Astrocyte of the spinal cord (primary cell): ENCODE measurements around the gene POP4.

ENCODE experiments used
- DNase-seq: peaks from one replicate; pipeline ENCODE4 v3.0.0; 2011; ENCODE audit warnings: low read depth, low spot score
- H3K4me3 ChIP-seq: 2 replicates; pipeline ENCODE4 v1.5.1; 2011; ENCODE audit warnings: low read depth, mild to moderate bottlenecking, low read length, moderate library complexity
- CTCF ChIP-seq: IDR thresholded peaks from 2 replicates; pipeline ENCODE4 v1.5.1; 2012; ENCODE audit warnings: low read depth, mild to moderate bottlenecking, low read length, inconsistent platforms
- in situ Hi-C: cut with HindIII; loops from 2 replicates; pipeline ENCODE4 v1.10.0; 2017; ENCODE audit warnings: low sequenced_read_pairs

POP4 gene

DNA sequence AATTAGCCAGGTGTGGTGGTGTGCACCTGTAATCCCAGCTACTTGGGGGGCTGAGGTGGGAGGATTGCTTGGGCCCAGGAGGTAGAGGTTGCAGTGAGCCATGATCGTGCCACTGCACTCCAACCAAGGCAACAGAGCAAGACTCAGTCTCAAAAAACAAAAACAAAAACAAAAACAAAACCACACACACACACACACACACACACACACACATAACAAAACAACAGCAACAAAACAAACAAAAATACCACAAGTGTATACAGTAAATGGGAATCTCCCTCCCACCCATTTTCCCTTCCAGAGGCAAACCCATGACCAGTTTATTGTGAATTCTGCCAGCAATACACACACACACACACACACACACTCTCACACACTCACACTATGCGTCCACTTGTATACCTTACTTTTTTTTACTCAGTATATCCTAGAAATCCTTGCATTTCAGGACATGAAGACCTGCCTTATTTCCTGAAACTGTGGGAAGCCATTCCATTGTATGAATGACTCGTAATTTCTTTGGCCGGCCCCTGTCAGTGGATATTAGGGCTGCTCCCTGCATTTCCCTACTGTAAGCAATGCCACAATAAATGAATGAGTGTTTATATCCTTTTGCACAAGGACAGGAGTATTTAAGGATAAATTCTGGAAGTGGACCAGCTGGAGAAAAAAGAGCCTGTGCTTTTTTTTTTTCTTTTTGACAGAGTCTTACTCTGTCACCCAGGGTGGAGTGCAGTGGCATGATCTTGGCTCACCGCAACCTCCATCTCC is 52.3 kb downstream of the POP4 start:
- no peak for DNase-seq
- no peak overlapping the region for H3K4me3 ChIP-seq
- in situ Hi-C loops, result no loop called here
- no peak for TF ChIP-seq CTCF

DNA sequence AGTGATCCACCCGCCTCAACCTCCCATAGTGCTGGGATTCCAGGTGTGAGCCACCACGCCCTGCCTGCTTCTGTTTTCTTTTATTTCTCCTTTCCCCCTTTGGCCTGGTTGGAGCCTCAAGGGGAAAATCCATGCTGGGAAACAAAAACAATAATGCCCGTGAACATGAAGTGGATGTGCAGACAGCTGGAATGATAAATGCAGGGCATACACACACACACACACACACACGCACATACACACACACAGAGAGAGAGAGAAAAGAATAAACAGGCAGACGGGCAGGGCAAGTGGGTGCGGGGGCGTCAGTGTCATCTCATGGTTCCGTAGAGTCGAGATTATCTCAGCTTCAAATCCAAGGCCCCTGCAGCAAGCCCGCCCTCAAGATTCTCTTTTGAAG is 54.8 kb downstream of the POP4 start:
- TF ChIP-seq CTCF, result no peak
- no peak for DNase-seq
- H3K4me3 ChIP-seq, result no peak overlapping the region
- in situ Hi-C loops, result no loop called here

DNA sequence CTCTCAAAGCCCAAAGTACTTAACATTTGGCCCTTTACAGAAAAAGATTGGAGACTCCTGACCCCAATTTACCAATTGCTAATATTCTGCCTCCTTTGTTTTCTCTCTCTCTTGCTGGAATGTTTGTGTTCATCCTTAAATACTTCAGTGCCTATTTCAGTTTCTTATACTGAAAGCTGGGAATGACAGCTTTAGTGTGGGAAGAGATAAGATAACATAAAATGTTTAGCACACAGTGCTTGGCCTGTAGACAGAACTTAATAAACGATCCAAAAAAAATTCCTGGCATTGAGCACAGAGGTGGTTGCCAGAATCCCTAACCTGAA is 56.2 kb downstream of the POP4 start:
- no peak overlapping the region for H3K4me3 ChIP-seq
- TF ChIP-seq CTCF, result no peak
- in situ Hi-C loops, result no loop called here

GRCh38 chr19:29662604-29663404 is 56.7 kb downstream of the POP4 start:
- TF ChIP-seq CTCF, result no peak
- H3K4me3 ChIP-seq, result no peak overlapping the region
- in situ Hi-C loops, result no loop called here
- peak; percentile 87 for DNase-seq

More for the DNA sequence above, 56.2 kb downstream of the POP4 start:
- no peak for DNase-seq

GRCh38 chr19:29663861-29664752 is 58.0 kb downstream of the POP4 start:
- TF ChIP-seq CTCF, result no peak
- no peak overlapping the region for H3K4me3 ChIP-seq
- DNase-seq, result peak; percentile 36
- in situ Hi-C loops, result no loop called here

GRCh38 chr19:29664753-29665214 is 58.7 kb downstream of the POP4 start:
- DNase-seq, result no peak
- TF ChIP-seq CTCF, result no peak
- peak overlapping the region; percentile 25 for H3K4me3 ChIP-seq
- in situ Hi-C loops, result no loop called here
